HG03175 (cell line): ENCODE measurements around the gene MNT.
A peak's percentile ranks its signal among the peaks of the same experiment; 100 is the strongest.

Experiments used
- ATAC-seq: cut with Tn5 transposase; IDR thresholded peaks from one replicate; pipeline ENCODE4 v1.9.1; 2021; ENCODE audit warnings: mild to moderate bottlenecking, moderate library complexity; ENCODE audit not compliant: unreplicated experiment

The MNT gene

GRCh38 chr17:2396568-2397246 is 4.2 kb downstream of the MNT start:
- ATAC-seq = no peak

GRCh38 chr17:2396192-2396567 is 4.7 kb downstream of the MNT start:
- no peak for ATAC-seq

GRCh38 chr17:2395258-2396181 is 5.3 kb downstream of the MNT start:
- ATAC-seq = no peak

GRCh38 chr17:2394775-2395201 is 6.1 kb downstream of the MNT start:
- no peak for ATAC-seq

GRCh38 chr17:2393954-2394749 is 6.7 kb downstream of the MNT start:
- ATAC-seq = no peak

GRCh38 chr17:2393174-2393953 is 7.5 kb downstream of the MNT start:
- peak; percentile 45 for ATAC-seq

GRCh38 chr17:2392252-2393173 is 8.3 kb downstream of the MNT start:
- peak; percentile 56 for ATAC-seq

- ATAC-seq = no peak
Observed at GRCh38 chr17:2391597-2392251, 9.1 kb downstream of the MNT start.

GRCh38 chr17:2390199-2390836 is 10.5 kb downstream of the MNT start:
- ATAC-seq = no peak

- no peak for ATAC-seq
Observed at GRCh38 chr17:2388683-2389055, 12.2 kb downstream of the MNT start.

- ATAC-seq = no peak
Observed at GRCh38 chr17:2388020-2388682, 12.7 kb downstream of the MNT start.

- ATAC-seq = no peak
Observed at GRCh38 chr17:2387086-2388019, 13.5 kb downstream of the MNT start.

- no peak for ATAC-seq
Observed at GRCh38 chr17:2386400-2387085, 14.3 kb downstream of the MNT start.

- no peak for ATAC-seq
Observed at GRCh38 chr17:2385240-2386210, 15.3 kb downstream of the MNT start.

GRCh38 chr17:2384439-2385127 is 16.3 kb downstream of the MNT start:
- ATAC-seq = no peak
